K562 (cell line): ENCODE data around the gene RPS17.

ENCODE experiments used
- CTCF ChIP-seq, 3 experiments: IDR thresholded peaks in 2 of 3; conservative IDR thresholded peaks in 1 of 3; 2 replicates each; pipeline ENCODE4 v1.5.1; 2011 to 2012; ENCODE audit warnings: low read length in 3 of 3, mild to moderate bottlenecking in 3 of 3, control low read depth in 2 of 3, improper control_type of control experiment in 1 of 3, inconsistent platforms in 1 of 3, low read depth in 1 of 3, mixed read lengths in 1 of 3, moderate library complexity in 1 of 3; ENCODE audit not compliant: insufficient read depth in 2 of 3
- KLF16 ChIP-seq: IDR thresholded peaks from 2 replicates; pipeline ENCODE4 v1.6.1; 2016; ENCODE audit warnings: antibody characterized with exemption
- MTA3 ChIP-seq: fragments of 450-650 bp; formaldehyde crosslinking; IDR thresholded peaks from 2 replicates; pipeline ENCODE4 v1.6.1; 2017; ENCODE audit warnings: mild to moderate bottlenecking, borderline replicate concordance
- NR2C2 ChIP-seq, 2 experiments: fragments of 200-800 bp in 1 of 2; sonication (Bioruptor generic) in 1 of 2; sonication (generic) in 1 of 2; formaldehyde crosslinking in 1 of 2; IDR thresholded peaks; 2 replicates each; pipeline versions ENCODE4 v1.6.1 to v1.8.0; 2016 to 2022; ENCODE audit warnings: mild to moderate bottlenecking in 1 of 2, missing compliant biosample characterization in 1 of 2, missing genetic modification characterization in 1 of 2, missing genetic modification reagents in 1 of 2
- POLR2A ChIP-seq: fragments of 450-650 bp; conservative IDR thresholded peaks from 2 replicates; pipeline ENCODE4 v1.6.1; 2016
- SMAD3 ChIP-seq: fragments of 450-650 bp; formaldehyde crosslinking; conservative IDR thresholded peaks from 2 replicates; pipeline ENCODE4 v1.4.0; 2020; ENCODE audit warnings: mild to moderate bottlenecking
- ZFX ChIP-seq: sonication (generic); formaldehyde crosslinking; IDR thresholded peaks from 2 replicates; pipeline ENCODE4 v1.8.0; 2022; ENCODE audit warnings: mild to moderate bottlenecking, missing genetic modification reagents, moderate library complexity
- ZNF184 ChIP-seq: sonication (generic); formaldehyde crosslinking; IDR thresholded peaks from 2 replicates; pipeline ENCODE4 v1.5.0; 2020; ENCODE audit warnings: missing genetic modification reagents
- TF ChIP-seq, protein P1 (sequence below): fragments of 250-450 bp; sonication (Bioruptor Pico); IDR thresholded peaks from 2 replicates; pipeline ENCODE4 v1.6.1; 2021; ENCODE audit warnings: mild to moderate bottlenecking
- TF ChIP-seq, protein P2 (sequence below), 2 experiments: IDR thresholded peaks; 2 replicates each; pipeline ENCODE4 v1.6.1; 2011; ENCODE audit warnings: borderline replicate concordance in 1 of 2, control low read depth in 1 of 2, low read depth in 1 of 2, low read length in 1 of 2, mild to moderate bottlenecking in 1 of 2, mixed read lengths in 1 of 2, moderate library complexity in 1 of 2; ENCODE audit not compliant: insufficient read depth in 1 of 2, insufficient read length in 1 of 2, poor library complexity in 1 of 2, severe bottlenecking in 1 of 2; ENCODE audit errors: extremely low read depth in 1 of 2

DNA sequence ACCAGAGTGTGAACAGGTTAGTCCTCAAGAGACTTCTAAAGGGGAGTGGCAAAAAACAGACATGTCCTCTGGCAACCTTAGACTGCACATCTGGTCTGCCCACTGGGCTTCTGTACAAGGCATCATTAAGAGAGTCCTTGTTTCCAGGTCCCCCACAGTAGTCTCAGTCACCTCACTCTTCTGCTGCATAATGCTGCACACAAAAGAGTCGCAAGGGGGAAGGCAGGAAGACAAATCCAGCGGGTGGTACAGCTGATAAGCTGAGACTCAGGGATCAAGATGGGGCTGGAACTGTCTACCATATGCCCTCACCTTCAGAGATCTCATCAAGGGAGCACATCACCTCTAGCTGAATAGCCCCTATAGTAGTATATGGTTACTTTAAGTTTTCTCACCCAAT, 27.4 kb upstream of the RPS17 start:
- TF ChIP-seq, protein P1, sequence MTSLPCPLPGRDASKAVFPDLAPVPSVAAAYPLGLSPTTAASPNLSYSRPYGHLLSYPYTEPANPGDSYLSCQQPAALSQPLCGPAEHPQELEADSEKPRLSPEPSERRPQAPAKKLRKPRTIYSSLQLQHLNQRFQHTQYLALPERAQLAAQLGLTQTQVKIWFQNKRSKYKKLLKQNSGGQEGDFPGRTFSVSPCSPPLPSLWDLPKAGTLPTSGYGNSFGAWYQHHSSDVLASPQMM: no peak
- no peak for TF ChIP-seq KLF16
- no peak for TF ChIP-seq CTCF (IDR thresholded peaks at IDR 0.05 in 2 of 3, conservative IDR thresholded peaks at IDR 0.05 in 1 of 3; ENCODE audit: insufficient read depth in 2 of 3, low read depth in 1 of 3, low read length in 3 of 3)
- no peak for TF ChIP-seq ZFX (CRISPR knock-in tag)
- TF ChIP-seq NR2C2 (CRISPR knock-in tag; IDR thresholded peaks at IDR 0.05): no peak
- peak; percentile 15; the same call in 1 of the 2 replicates for TF ChIP-seq NR2C2 (tag; IDR thresholded peaks at IDR 0.05)
- no peak for TF ChIP-seq POLR2A
- no peak for TF ChIP-seq SMAD3 (CRISPR knock-in tag)
- TF ChIP-seq ZNF184 (CRISPR knock-in tag): no peak
- TF ChIP-seq, protein P2, sequence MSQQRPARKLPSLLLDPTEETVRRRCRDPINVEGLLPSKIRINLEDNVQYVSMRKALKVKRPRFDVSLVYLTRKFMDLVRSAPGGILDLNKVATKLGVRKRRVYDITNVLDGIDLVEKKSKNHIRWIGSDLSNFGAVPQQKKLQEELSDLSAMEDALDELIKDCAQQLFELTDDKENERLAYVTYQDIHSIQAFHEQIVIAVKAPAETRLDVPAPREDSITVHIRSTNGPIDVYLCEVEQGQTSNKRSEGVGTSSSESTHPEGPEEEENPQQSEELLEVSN (IDR thresholded peaks at IDR 0.05; ENCODE audit: borderline replicate concordance in 1 of 2, extremely low read depth in 1 of 2, insufficient read depth in 1 of 2, insufficient read length in 1 of 2, low read depth in 1 of 2, low read length in 1 of 2, poor library complexity in 1 of 2, severe bottlenecking in 1 of 2): no peak
- no peak for TF ChIP-seq MTA3
